ENCODE results near the gene RNF121.

The RNF121 gene

DNA sequence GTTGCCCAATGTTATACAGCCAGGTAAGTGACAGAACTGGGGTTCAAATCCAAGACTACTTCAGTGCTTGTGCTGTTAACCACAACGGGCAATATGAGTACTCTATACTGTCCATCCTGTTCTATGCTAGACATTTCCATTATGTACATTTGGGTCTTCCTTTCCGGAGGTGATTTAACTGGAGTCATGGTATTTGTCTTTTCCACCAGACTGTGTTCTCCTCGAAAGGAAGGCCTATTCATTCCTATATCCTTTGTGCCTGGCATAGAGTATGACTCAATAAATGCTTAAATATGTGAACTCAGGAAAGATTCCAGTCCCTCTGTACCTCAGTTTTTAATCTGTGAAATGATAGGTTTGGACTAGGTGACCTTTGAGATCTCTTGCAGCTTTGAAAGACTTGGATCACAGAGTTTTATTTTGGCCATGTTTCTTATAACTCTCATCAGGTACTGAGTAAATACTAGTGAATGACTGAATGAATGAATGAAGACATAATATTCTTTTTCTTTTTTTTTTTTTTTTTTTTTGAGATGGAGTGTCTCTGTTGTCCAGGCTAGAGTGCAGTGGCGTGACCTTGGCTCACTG, 6.6 kb downstream of the RNF121 start:
- no peak for DNase-seq

- DNase-seq = peak; percentile 33
Observed at GRCh38 chr11:71936825-71937224, 8.0 kb downstream of the RNF121 start.

DNA sequence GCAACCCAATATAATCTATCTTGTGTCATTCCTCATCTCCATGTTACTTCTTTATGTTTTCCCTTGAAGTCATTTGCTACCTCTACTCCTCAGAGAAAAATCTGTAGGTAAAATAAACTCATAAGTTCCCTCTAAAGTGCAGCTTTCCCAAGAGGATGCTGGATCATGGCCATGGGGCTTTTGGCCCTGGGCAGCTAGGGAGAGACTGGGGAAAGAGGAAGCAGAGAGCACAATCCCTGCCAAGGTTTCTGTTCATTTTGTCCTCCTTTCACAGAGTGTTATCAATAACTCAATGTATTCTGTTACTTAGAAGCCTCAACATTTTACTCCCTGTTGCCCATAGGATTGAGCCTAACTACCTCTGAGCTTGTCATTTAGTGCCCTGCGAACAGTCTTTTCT, 9.0 kb downstream of the RNF121 start:
- DNase-seq = no peak

DNA sequence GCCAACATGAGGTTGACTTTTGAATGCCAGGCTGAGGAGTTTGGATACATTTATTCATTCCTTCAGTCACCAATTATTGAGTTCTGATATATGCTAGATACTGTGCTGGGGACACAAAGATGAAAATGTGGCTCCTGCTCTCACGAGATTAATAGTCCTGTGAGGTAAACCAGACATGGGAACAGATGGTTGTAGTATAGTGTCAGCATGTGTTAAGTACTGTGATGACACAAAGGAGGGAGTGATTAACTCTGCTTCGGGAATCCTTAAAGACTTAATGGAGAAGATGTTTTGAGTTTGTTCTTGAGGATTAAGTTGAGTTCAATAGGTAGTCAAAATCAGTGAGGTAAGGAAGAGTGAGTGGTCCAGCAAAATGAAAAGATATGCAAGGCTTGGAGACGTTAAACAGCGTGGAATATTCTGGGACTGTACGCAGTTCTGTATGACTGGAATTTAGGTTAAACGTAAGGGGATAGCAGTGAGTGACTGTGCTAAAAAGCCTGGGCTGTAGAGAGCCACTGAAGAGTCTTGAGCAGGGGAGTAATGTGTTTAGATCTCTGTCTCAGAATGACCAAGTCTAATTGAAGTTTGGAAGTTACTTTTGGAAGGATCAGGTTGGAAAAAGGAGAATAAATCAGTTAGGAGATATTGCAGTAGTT, 11.8 kb downstream of the RNF121 start:
- DNase-seq = no peak

DNA sequence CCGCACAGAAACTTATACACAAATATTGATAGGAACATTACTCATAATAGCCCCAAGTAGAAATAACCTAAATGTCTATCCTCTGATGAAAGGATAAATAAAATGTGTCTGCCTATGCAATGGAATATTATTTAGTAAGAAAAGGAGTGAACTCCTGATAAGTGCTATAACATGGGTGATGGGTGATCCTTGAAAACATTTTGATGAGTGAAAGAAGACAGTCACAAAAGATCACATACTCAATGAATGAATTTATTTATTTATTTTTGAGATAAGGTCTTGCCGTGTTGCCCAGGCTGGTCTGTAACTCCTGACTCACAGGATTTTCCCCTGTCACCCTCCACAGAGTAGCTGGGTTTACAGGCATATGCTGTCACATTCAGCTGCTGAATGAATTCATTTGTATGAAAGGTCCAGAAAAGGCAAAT, 17.3 kb downstream of the RNF121 start:
- peak; percentile 40 for DNase-seq

- DNase-seq = no peak
Observed at GRCh38 chr11:71947498-71947897, 18.7 kb downstream of the RNF121 start.

GRCh38 chr11:71948314-71949027, 19.6 kb downstream of the RNF121 start:
- DNase-seq = peak; percentile 82

DNA sequence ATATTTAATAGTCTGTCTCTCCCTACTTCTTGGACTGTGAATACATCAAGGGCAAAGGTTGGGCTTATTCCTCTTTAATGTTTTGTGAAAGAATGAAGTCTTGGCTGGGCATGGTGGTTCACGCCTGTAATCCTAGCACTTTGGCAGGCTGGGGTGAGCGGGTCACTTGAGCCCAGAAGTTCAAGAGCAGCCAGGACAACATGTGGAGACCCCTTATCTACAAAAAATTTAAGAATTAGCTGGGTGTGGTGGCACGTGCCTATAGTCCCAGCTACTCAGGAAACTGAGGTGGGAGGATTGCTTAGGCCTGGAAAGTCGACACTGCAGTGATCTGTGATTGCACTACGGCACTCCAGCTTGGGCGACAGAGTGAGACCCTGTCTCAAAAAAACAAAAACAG, 20.2 kb downstream of the RNF121 start:
- DNase-seq = no peak

DNA sequence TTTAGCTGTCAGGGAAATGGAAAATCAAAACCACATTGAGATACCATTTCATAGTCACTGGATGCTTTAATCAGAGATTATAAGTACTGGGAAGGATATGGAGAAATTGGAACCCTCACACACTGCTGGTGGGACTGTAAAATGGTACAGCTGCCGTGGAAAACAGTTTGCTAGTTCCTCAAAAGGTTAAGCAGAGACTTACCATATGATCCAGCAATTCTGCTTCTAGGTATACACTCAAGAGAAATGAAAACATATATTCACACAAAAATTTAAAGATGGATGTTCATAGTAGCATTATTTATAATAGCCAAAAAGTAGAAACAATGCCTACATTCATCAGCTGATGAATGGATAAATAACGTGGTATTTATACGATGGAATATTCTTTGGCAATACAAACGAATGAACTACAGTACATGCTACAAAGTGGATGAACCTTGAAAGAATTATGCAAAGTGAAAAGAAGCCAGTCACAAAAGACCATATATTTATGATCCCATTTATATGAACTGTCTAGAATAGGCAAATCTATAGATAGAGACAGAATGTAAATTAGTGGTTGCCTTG, 23.0 kb downstream of the RNF121 start:
- no peak for DNase-seq

- DNase-seq = no peak
Observed at GRCh38 chr11:71955898-71956456, 27.1 kb downstream of the RNF121 start.

DNA sequence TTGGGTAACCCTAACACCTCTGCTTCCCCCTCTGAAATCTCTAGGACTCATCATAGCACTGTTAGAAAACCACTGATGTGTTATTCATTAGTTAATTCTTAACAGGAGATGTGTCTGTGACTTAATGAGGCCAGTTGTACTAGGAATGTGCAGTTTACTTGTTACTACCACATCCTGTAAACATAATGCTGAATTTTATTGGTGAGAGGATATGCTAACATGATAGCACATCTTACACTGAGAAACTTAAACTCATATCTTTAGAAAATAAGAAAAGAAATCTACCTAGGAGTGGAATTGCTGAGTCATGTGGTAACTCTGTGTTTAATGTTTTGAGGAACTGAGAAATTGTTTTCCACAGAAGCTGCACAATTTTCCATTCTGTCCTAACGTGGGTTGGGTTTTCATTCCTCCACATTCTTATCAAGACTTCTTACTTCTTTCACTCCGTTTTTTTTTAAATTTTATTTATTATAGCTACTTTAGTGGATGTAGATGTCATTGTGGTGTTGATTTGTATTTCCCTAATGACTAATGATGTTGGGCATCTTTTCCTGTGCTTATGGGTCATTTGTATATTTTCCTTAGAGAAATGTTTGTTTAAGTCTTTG, 33.7 kb downstream of the RNF121 start:
- DNase-seq = no peak

DNA sequence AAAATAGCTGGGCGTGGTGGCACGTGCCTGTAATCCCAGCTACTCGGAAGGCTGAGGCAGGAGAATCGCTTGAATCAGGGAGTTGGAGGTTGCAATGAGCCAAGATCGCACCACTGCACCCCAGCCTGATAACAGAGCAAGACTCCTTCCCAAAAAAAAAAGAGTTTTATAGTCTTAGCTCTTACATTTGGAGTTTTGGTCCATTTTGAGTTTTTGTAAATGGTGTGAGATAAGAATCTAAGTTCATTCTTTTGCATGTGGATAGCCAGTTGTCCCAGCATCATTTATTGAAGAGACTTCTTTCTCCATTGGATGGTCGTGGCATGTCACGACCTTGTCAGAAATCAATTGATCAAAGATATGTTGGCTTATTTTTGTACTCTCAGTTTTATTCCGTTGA, 34.6 kb downstream of the RNF121 start:
- no peak for DNase-seq

DNA sequence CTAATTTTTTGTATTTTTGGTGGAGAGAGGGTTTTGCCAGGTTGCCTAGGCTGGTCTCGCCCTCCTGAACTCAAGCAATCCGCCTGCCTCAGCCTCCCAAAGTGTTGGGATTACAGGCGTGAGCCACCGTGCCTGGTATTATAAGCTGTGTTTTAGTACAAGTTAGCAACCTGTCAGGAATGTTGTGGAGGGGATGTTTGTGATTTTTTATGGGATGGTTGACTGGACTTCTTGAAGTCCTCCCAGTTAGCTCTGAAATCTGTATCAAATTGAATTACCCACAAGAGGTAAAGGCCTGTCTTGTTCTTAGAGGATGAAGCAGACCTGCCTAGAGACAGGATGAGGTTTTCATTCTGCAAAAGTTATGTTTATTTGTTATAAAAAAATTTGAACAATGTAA, 35.8 kb downstream of the RNF121 start:
- no peak for DNase-seq

- no peak for DNase-seq
Observed at GRCh38 chr11:71971680-71972079, 42.8 kb downstream of the RNF121 start.

DNA sequence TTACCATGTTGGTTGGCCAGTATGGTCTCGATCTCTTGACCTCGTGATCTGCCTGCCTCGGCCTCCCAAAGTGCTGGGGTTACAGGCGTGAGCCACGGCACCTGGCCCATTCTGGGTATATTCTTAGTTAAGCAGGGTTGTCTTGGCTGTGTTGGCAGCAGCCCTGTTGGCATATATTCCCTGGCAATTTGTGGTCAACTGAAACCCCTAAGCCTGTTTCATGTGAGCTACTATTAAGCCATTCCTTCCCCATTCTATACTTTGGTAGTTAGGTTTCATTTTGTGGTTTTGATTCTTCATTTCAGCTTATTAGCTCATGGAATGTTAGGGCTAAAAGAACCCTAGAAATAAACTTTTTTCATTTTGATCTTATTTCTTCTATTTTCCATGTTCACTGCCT, 47.7 kb downstream of the RNF121 start:
- DNase-seq = no peak

DNA sequence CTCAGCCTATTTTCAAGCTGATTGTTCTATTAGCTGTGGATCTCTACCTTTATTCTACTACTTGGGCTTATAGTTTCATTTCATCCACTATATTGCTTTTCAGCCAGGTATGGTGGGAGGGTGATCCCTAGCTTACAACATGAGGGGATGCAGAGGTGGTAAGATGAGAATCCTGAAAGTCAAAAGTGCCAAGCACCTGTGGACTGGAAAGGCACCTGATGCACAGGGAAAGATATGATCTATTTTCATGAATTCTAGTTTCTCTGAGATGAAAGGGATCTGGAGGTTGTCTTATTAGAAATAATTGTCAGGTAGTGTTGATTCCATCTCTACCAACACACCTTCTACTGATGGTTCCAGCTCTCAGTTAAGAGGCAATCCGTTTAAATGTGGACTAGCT, 48.2 kb downstream of the RNF121 start:
- DNase-seq = no peak

DNA sequence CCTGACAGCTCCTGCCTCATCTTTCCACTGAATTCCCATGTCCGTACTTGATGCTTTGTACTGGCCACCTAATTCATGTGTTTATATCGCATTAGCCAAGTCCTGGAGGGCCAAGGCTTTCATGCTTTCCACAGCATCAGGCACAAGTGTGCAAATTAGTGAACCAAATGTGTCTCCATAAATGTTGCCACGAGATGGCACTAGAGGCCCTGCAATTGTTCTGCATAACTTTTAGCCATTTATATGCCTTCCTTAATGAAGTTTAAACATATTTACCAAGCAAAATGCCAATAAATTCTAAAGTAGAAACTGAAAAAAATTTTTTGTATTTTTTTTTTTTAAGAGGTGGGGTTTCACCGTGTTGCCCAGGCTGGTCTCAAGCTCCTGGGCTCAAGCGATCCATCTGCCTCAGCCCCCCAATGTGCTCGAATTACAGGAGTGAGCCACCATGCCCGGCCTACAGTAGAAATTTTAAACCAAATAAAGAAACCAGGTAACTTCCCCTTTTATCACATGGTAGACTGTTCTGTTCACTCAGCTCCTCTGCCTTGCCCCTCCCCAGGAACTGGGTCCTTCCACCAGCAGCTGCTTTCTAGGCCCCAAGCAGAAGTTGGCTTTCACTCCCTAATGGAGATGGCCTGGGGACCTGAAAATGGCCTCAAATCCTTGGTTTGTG, 49.0 kb downstream of the RNF121 start:
- no peak for DNase-seq

DNA sequence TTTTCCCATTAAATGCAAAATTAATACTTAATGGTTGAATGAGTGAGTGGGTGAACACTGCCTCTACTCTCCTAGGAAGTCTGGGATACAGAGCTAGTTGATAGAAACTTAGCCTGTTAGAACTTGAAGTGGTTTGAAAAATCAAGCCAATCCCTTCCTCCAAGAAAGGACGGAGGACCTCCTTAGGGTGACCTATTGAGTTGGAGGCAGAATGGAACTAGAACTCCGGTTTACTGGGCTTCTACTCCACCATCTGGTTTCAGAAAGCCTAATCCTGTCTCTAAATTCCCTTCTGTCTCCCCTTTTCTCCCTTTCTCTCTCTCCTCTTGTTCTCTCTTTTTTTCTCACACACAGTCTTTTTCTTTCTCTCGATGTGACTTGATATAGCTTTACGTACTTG, 50.2 kb downstream of the RNF121 start:
- DNase-seq = no peak

- no peak for DNase-seq
Observed at GRCh38 chr11:71979602-71980001, 50.8 kb downstream of the RNF121 start.

GRCh38 chr11:71986131-71986530, 57.3 kb downstream of the RNF121 start:
- DNase-seq = no peak

DNA sequence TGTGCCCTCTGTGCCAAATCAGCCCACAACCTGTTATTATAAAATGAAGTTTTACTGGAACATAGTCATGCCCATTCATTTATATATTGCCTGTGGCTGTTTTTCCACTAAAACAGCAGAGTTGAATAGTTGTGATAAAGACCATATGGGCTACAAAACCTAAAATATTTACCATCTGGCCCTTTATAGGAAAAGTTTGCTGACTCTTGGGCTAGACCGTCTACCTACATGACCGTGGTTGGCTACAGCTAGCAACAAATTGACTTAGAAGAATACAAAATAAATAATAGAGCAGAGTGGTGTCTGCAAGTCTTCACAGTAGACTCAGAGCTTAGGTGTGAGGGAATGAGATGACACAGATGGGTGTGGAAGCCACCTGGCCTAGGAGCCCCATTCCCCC, 58.7 kb downstream of the RNF121 start:
- no peak for DNase-seq

DNA sequence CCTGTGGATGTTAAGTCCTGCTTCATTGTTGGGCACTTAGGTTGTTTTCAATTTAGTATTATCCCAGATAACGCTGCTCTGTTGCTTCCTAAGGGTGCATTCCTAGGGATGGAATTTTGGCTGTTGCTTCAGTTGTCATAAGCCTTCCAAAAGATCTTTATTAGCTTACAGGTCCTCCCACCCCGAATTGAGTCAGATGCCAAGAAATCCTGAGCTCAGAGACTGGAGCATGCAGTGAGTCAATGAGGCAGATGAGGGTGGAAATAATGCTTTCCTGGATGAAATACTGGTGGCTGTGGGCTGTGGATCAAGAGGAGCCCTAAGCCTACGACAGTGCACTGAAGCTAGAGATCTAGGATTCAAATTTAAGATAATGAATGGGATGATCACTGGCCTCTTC, 59.2 kb downstream of the RNF121 start:
- peak; percentile 81 for DNase-seq

DNA sequence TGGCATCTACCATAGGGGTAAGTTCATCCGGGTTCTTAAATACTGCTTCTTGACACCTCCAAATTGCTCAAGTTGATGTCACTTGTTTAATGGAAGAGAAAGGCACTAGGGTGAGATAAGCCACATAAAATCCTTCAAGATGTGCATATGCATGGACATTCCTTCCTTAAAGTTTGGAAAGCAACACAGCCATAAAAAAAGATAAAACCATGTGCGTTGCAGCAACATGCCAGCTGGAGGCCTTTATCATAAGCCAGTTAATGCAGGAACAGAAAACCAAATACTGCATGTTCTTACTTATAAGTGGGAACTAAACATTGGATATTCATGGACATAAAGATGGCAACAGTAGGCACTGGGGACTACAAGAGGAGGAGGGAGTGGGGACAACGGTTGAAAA, 61.9 kb downstream of the RNF121 start:
- no peak for DNase-seq

All from NCI-H226 (cell line).